PC-9 (cell line): Measurements from ENCODE around the gene RIMBP2.

Experiments
- EZH2 ChIP-seq: fragments of 200-600 bp; sonication (generic); IDR thresholded peaks from 2 replicates; pipeline ENCODE4 v1.8.0; 2017; ENCODE audit warnings: antibody characterized with exemption, low read depth
- TF ChIP-seq, protein P1 (sequence below): fragments of 200-600 bp; sonication (generic); conservative IDR thresholded peaks from 2 replicates; pipeline ENCODE4 v1.6.1; 2017; ENCODE audit warnings: mixed run types, antibody characterized with exemption, mild to moderate bottlenecking, moderate library complexity

DNA sequence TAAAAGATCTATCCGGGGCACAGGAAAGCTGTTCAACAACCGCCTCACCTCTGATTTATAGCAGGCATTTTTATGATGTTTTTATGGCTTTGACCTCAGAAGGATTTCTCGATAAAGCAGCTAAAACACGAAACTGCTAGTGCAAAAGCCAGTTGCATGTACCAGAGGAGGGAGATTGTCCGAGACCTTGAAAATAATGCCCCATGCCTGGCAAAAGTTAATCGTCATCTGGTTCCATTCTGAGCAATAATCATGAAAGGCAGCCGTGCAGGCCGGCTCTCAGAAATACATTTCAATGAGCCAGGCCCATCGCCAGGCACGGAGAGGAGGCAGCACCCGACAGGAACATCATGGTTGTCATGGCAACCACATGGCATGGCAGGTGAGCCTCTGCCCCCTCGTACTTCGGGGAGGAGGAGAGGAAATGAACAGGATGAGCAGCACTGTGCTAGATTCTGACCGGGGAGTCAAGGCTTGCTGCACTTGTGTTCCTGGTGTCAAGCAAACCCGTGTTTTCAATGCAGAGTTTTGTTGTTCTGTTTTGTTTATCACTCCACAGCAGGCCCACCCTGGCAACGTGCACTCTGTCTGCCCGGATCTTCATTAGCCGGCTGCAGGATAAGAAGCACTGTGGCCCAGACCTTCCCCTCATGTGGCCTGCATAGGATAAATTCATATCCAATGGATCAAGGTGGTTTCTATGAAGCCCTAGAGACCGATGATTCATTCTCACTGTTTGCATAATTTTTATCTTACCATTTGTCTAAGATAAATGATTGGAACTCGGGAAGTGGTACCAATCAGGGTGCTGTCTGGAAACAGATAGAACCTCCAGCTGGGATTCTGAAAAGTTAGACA lies 160.2 kb downstream of the RIMBP2 start:
- TF ChIP-seq EZH2: no peak
- TF ChIP-seq, protein P1, sequence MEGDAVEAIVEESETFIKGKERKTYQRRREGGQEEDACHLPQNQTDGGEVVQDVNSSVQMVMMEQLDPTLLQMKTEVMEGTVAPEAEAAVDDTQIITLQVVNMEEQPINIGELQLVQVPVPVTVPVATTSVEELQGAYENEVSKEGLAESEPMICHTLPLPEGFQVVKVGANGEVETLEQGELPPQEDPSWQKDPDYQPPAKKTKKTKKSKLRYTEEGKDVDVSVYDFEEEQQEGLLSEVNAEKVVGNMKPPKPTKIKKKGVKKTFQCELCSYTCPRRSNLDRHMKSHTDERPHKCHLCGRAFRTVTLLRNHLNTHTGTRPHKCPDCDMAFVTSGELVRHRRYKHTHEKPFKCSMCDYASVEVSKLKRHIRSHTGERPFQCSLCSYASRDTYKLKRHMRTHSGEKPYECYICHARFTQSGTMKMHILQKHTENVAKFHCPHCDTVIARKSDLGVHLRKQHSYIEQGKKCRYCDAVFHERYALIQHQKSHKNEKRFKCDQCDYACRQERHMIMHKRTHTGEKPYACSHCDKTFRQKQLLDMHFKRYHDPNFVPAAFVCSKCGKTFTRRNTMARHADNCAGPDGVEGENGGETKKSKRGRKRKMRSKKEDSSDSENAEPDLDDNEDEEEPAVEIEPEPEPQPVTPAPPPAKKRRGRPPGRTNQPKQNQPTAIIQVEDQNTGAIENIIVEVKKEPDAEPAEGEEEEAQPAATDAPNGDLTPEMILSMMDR: no peak
